A549 (cell line): ENCODE measurements around the gene ZC3H18. TPM values are rescaled to one million over a fixed set of nuclear protein-coding genes. Genes with fewer than 3 reads are reported as not detected.

Experiments
- ATAC-seq, 2 experiments: fragments of 200-7000 bp in 1 of 2; fragments of >200 bp in 1 of 2; cut with Nextera tagmentation in 1 of 2; cut with Tn5 transposase in 1 of 2; 3 replicates each; pipeline versions ENCODE4 v1.8.0 to v1.9.1; 2018 to 2020; ENCODE audit warnings: mild to moderate bottlenecking in 1 of 2, moderate library complexity in 1 of 2
- CTCF ChIA-PET: fragments of 300-600 bp; sonication (Branson Sonifier 250); formaldehyde crosslinking; extraction: SDS; loops from one replicate; lab custom pipeline; 2021; ENCODE audit warnings: antibody characterized with exemption, inconsistent platforms; lab: Yijun Ruan, JAX
- POLR2A ChIA-PET: fragments of 350-600 bp; formaldehyde crosslinking; extraction: SDS; loops from one replicate; lab custom pipeline; 2021; ENCODE audit warnings: antibody characterized with exemption, inconsistent platforms; lab: Yijun Ruan, JAX
- DNase-seq, 2 experiments: peaks; one replicate each; pipeline versions ENCODE4 v3.0.0 to v3.0.0-alpha.2; 2011 to 2016; ENCODE audit warnings: low read depth in 1 of 2, low spot score in 1 of 2
- FAIRE-seq: peaks from 2 replicates; lab custom pipeline; 2011; peaks lifted over from hg19 to GRCh38; lab: Jason Lieb, UNC
- H3K27ac ChIP-seq, 2 experiments: fragments of >200 bp; sonication (Bioruptor Twin); formaldehyde crosslinking; 3 replicates each; pipeline ENCODE4 v1.5.1; 2016 to 2017
- H3K4me1 ChIP-seq: fragments of >200 bp; sonication (Bioruptor Twin); formaldehyde crosslinking; 3 replicates; pipeline ENCODE4 v1.6.1; 2016
- H3K4me2 ChIP-seq: fragments of >200 bp; sonication (Bioruptor Twin); formaldehyde crosslinking; 3 replicates; pipeline ENCODE4 v1.6.1; 2016
- H3K4me3 ChIP-seq: fragments of >200 bp; sonication (Bioruptor Twin); formaldehyde crosslinking; 3 replicates; pipeline ENCODE4 v1.5.1; 2016
- H3K9me3 ChIP-seq: fragments of >200 bp; sonication (Bioruptor Twin); formaldehyde crosslinking; 3 replicates; pipeline ENCODE4 v1.6.1; 2016
- CBX8 ChIP-seq: fragments of 200-600 bp; sonication (generic); IDR thresholded peaks from 2 replicates; pipeline ENCODE4 v1.6.1; 2016
- CHD2 ChIP-seq: fragments of 150-350 bp; IDR thresholded peaks from 2 replicates; pipeline ENCODE4 v1.6.1; 2014; ENCODE audit warnings: low read length; ENCODE audit not compliant: partially characterized antibody
- CHD4 ChIP-seq: fragments of 200-600 bp; sonication (generic); IDR thresholded peaks from 2 replicates; pipeline ENCODE4 v1.6.1; 2016; ENCODE audit warnings: antibody characterized with exemption, mild to moderate bottlenecking, borderline replicate concordance
- EHMT2 ChIP-seq: fragments of 200-600 bp; sonication (generic); IDR thresholded peaks from 2 replicates; pipeline ENCODE4 v1.6.1; 2016; ENCODE audit warnings: antibody characterized with exemption, low read depth, mild to moderate bottlenecking, moderate library complexity
- EP300 ChIP-seq, 2 experiments: fragments of >200 bp; sonication (Bioruptor Twin); formaldehyde crosslinking; IDR thresholded peaks; 2 replicates in 1 of 2; 3 replicates in 1 of 2; pipeline ENCODE4 v1.6.1; 2016 to 2017
- FOXS1 ChIP-seq: fragments of 250-450 bp; sonication (Bioruptor Pico); IDR thresholded peaks from 2 replicates; pipeline ENCODE4 v1.5.0; 2020; ENCODE audit warnings: mild to moderate bottlenecking, moderate library complexity
- HOXA7 ChIP-seq: fragments of 250-450 bp; sonication (Bioruptor Pico); IDR thresholded peaks from 2 replicates; pipeline ENCODE4 v1.5.0; 2020; ENCODE audit warnings: mild to moderate bottlenecking, moderate library complexity
- HOXB13 ChIP-seq: fragments of 250-450 bp; sonication (Bioruptor Pico); IDR thresholded peaks from 2 replicates; pipeline ENCODE4 v1.5.0; 2020; ENCODE audit warnings: low read depth, mild to moderate bottlenecking, moderate library complexity
- JUNB ChIP-seq: fragments of >200 bp; sonication (Bioruptor Twin); formaldehyde crosslinking; IDR thresholded peaks from 2 replicates; pipeline ENCODE4 v1.6.1; 2016
- KDM5A ChIP-seq: fragments of 200-600 bp; sonication (generic); IDR thresholded peaks from 2 replicates; pipeline ENCODE4 v1.6.1; 2016; ENCODE audit warnings: antibody characterized with exemption, mild to moderate bottlenecking
- MYC ChIP-seq: IDR thresholded peaks from 2 replicates; pipeline ENCODE4 v1.6.1; 2012; ENCODE audit warnings: mild to moderate bottlenecking, inconsistent platforms, low read length, improper control_type of control experiment, borderline replicate concordance
- NFE2L2 ChIP-seq: fragments of 150-350 bp; conservative IDR thresholded peaks from 2 replicates; pipeline ENCODE4 v1.6.1; 2014; ENCODE audit warnings: low read length
- NR3C1 ChIP-seq: fragments of >200 bp; sonication (Bioruptor Twin); formaldehyde crosslinking; IDR thresholded peaks from 3 replicates; pipeline ENCODE4 v1.6.1; 2017
- POLR2A ChIP-seq: IDR thresholded peaks from 2 replicates; pipeline ENCODE4 v1.6.1; 2012; ENCODE audit warnings: mild to moderate bottlenecking, low read length
- RAD21 ChIP-seq, 2 experiments: fragments of >200 bp in 1 of 2; sonication (Bioruptor Twin) in 1 of 2; formaldehyde crosslinking in 1 of 2; IDR thresholded peaks in 1 of 2; conservative IDR thresholded peaks in 1 of 2; 2 replicates in 1 of 2; 3 replicates in 1 of 2; pipeline ENCODE4 v1.6.1; 2012 to 2018; ENCODE audit warnings: inconsistent platforms in 1 of 2
- RNF2 ChIP-seq: fragments of 200-600 bp; sonication (generic); IDR thresholded peaks from 2 replicates; pipeline ENCODE4 v1.6.1; 2016; ENCODE audit warnings: low read depth, mild to moderate bottlenecking, antibody characterized with exemption, moderate library complexity, borderline replicate concordance
- TFCP2L1 ChIP-seq: fragments of 250-450 bp; sonication (Bioruptor Pico); IDR thresholded peaks from 2 replicates; pipeline ENCODE4 v1.5.0; 2021; ENCODE audit warnings: mild to moderate bottlenecking
- ZC3H11A ChIP-seq: fragments of 450-650 bp; IDR thresholded peaks from 2 replicates; pipeline ENCODE4 v1.6.1; 2014; ENCODE audit warnings: antibody characterized with exemption, mild to moderate bottlenecking
- ZFP36 ChIP-seq: fragments of 450-650 bp; IDR thresholded peaks from 2 replicates; pipeline ENCODE4 v1.6.1; 2014; ENCODE audit warnings: borderline replicate concordance; ENCODE audit not compliant: partially characterized antibody
- WGBS: methylation state at CpG from one replicate; pipeline ENCODE4 v1.1.6; 2017; ENCODE audit errors: missing lambda C conversion rate; 5-methylcytosine and 5-hydroxymethylcytosine counted together
- polyA plus RNA-seq, 4 experiments: library from polyadenylated mRNA; depleted of rRNA in 3 of 4; stranded (reverse); fragments of >200 nt; fragmentation: RNase III in 1 of 4; extraction: RNeasy Plus Mini Kit Qiagen cat#74134 plus additional on column Dnase treatment in 1 of 4; gene quantifications; 2 replicates in 3 of 4; 3 replicates in 1 of 4; pipeline ENCODE4 v1.2.3, GENCODE V29; 2011 to 2017
- TF ChIP-seq, protein P1 (sequence below): fragments of 250-450 bp; sonication (Bioruptor Pico); IDR thresholded peaks from 2 replicates; pipeline ENCODE4 v1.5.0; 2021; ENCODE audit warnings: mild to moderate bottlenecking, moderate library complexity, borderline replicate concordance
- TF ChIP-seq, protein P2 (sequence below): fragments of 150-350 bp; IDR thresholded peaks from 2 replicates; pipeline ENCODE4 v1.6.1; 2014; ENCODE audit warnings: low read depth, mild to moderate bottlenecking, low read length
- TF ChIP-seq, protein P3 (sequence below): fragments of 450-650 bp; IDR thresholded peaks from 2 replicates; pipeline ENCODE4 v1.6.1; 2014; ENCODE audit warnings: antibody characterized with exemption
- TF ChIP-seq, protein P4 (sequence below): IDR thresholded peaks from 2 replicates; pipeline ENCODE4 v1.6.1; 2012
- TF ChIP-seq, protein P5 (sequence below): IDR thresholded peaks from 2 replicates; pipeline ENCODE4 v1.6.1; 2012; ENCODE audit warnings: low read depth, borderline replicate concordance
- TF ChIP-seq, protein P6 (sequence below): fragments of >200 bp; sonication (Bioruptor Twin); formaldehyde crosslinking; IDR thresholded peaks from 2 replicates; pipeline ENCODE4 v1.6.1; 2016
- TF ChIP-seq, protein P7 (sequence below): IDR thresholded peaks from 2 replicates; pipeline ENCODE4 v1.6.1; 2012
- TF ChIP-seq, protein P8 (sequence below): fragments of >200 bp; sonication (Bioruptor Twin); formaldehyde crosslinking; IDR thresholded peaks from 3 replicates; pipeline ENCODE4 v1.6.1; 2016

The ZC3H18 gene
- polyA plus RNA-seq, 2 of the 4 experiments (the other 2 are of a cell fraction) = 21.1 to 48.2 TPM

DNA sequence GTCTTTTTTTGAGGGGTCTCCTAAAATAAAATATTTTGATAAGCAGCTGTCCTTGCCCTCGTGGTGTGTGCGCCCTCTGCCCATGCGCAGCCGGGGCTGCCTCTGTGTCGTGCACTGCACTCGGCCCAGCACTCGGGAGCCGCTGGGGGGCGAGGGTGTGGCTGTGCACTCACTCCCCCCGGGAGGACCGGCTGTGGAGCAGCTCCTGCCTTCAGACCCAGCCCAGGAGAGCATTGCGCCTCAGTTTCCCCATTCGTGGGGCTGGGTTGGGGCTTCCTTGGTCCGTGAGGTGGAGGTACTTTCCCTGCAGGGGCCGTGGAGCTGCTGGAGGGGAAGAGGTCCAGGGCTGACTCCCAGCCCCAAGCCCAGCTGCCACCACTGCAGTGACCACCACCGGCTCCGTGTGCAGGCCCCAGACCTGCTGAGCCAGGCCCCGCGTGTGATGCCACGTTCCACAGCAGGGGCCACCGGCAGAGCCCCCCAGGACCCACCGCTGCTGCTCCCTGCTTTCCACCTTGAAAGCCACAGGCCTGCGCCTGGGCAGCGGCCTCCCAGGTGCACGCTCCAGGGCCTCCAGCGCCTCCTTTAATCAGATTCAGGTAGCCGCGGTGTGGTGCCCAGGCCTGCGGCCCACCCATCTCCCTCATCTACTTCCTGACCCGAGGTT lies 61.9 kb downstream of the ZC3H18 start:
- WGBS = 93% methylated on average over 18 of the region's 30 CpGs
- no peak overlapping the region for H3K4me3 ChIP-seq
- TF ChIP-seq, protein P1, sequence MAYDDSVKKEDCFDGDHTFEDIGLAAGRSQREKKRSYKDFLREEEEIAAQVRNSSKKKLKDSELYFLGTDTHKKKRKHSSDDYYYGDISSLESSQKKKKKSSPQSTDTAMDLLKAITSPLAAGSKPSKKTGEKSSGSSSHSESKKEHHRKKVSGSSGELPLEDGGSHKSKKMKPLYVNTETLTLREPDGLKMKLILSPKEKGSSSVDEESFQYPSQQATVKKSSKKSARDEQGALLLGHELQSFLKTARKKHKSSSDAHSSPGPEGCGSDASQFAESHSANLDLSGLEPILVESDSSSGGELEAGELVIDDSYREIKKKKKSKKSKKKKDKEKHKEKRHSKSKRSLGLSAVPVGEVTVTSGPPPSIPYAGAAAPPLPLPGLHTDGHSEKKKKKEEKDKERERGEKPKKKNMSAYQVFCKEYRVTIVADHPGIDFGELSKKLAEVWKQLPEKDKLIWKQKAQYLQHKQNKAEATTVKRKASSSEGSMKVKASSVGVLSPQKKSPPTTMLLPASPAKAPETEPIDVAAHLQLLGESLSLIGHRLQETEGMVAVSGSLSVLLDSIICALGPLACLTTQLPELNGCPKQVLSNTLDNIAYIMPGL (CRISPR knock-in tag) = no peak
- TF ChIP-seq FOXS1 = no peak
- no peak for TF ChIP-seq KDM5A
- TF ChIP-seq, protein P2, sequence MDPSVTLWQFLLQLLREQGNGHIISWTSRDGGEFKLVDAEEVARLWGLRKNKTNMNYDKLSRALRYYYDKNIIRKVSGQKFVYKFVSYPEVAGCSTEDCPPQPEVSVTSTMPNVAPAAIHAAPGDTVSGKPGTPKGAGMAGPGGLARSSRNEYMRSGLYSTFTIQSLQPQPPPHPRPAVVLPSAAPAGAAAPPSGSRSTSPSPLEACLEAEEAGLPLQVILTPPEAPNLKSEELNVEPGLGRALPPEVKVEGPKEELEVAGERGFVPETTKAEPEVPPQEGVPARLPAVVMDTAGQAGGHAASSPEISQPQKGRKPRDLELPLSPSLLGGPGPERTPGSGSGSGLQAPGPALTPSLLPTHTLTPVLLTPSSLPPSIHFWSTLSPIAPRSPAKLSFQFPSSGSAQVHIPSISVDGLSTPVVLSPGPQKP = no peak
- no peak for TF ChIP-seq ZC3H11A
- TF ChIP-seq, protein P3, sequence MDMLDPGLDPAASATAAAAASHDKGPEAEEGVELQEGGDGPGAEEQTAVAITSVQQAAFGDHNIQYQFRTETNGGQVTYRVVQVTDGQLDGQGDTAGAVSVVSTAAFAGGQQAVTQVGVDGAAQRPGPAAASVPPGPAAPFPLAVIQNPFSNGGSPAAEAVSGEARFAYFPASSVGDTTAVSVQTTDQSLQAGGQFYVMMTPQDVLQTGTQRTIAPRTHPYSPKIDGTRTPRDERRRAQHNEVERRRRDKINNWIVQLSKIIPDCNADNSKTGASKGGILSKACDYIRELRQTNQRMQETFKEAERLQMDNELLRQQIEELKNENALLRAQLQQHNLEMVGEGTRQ = no peak
- TF ChIP-seq JUNB = no peak
- no peak for TF ChIP-seq CHD4
- TF ChIP-seq, protein P4, sequence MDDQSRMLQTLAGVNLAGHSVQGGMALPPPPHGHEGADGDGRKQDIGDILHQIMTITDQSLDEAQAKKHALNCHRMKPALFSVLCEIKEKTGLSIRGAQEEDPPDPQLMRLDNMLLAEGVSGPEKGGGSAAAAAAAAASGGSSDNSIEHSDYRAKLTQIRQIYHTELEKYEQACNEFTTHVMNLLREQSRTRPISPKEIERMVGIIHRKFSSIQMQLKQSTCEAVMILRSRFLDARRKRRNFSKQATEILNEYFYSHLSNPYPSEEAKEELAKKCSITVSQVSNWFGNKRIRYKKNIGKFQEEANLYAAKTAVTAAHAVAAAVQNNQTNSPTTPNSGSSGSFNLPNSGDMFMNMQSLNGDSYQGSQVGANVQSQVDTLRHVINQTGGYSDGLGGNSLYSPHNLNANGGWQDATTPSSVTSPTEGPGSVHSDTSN = no peak
- TF ChIP-seq, protein P5, sequence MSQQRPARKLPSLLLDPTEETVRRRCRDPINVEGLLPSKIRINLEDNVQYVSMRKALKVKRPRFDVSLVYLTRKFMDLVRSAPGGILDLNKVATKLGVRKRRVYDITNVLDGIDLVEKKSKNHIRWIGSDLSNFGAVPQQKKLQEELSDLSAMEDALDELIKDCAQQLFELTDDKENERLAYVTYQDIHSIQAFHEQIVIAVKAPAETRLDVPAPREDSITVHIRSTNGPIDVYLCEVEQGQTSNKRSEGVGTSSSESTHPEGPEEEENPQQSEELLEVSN = no peak
- no peak for TF ChIP-seq POLR2A
- TF ChIP-seq HOXA7 (CRISPR knock-in tag) = no peak
- no peak for TF ChIP-seq NFE2L2
- TF ChIP-seq CHD2 = no peak
- no peak for TF ChIP-seq ZFP36
- TF ChIP-seq NR3C1 = no peak
- no peak overlapping the region for H3K27ac ChIP-seq
- ATAC-seq (no peak), FAIRE-seq (no peak), DNase-seq (no peak)
- CTCF ChIA-PET = interaction anchor here (1.0 to 1.9 kb wide), 3 partner anchors 20 to 66 kb away, joined by 3 to 5 read pairs (median 3); no protein-coding TSS in a partner anchor
- no peaks in the 10 kb centered on the region for H3K4me1 ChIP-seq
- no peak overlapping the region for H3K4me2 ChIP-seq
- POLR2A ChIA-PET = no interaction called here
- H3K9me3 ChIP-seq = no peaks in the 10 kb centered on the region

DNA sequence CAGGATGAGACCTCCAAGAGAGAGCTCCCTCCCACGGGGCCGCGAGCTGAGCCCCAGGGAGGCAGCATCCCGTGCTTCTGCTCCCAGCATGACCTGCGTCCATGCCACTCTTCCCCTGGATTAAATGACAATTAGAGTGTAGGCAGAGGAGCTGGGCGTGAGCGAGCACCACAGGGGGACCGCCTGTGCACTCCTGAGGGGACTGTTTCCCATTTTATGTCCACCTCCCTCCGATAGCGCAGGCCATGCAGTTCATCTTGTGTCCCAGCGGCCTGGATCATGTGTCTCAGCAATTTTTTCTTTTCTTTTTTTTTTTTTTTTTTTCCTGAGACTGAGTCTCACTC lies 62.4 kb downstream of the ZC3H18 start:
- Histone ChIP-seq H3K4me1 (no peaks in the 10 kb centered on the region), H3K27ac (no peak overlapping the region), H3K9me3 (no peaks in the 10 kb centered on the region), H3K4me3 (no peak overlapping the region), H3K4me2 (no peak overlapping the region)
- ChIA-PET POLR2A (no interaction called here), CTCF (interaction anchor here (0.8 to 1.9 kb wide), 6 partner anchors 10 to 214 kb away, joined by 3 to 5 read pairs (median 3); no protein-coding TSS in a partner anchor)
- FAIRE-seq (no peak), DNase-seq (no peak), ATAC-seq (no peak)
- TF ChIP-seq, protein P6, sequence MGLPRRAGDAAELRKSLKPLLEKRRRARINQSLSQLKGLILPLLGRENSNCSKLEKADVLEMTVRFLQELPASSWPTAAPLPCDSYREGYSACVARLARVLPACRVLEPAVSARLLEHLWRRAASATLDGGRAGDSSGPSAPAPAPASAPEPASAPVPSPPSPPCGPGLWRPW = no peak
- no peak for TF ChIP-seq RAD21 (conservative IDR thresholded peaks at IDR 0.05 in 1 of 2, IDR thresholded peaks at IDR 0.05 in 1 of 2)
- no peak for TF ChIP-seq TFCP2L1 (CRISPR knock-in tag)
- TF ChIP-seq EHMT2 = no peak
- TF ChIP-seq KDM5A = no peak
- TF ChIP-seq, protein P7, sequence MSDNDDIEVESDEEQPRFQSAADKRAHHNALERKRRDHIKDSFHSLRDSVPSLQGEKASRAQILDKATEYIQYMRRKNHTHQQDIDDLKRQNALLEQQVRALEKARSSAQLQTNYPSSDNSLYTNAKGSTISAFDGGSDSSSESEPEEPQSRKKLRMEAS = no peak
- TF ChIP-seq RNF2 = no peak
- TF ChIP-seq MYC = no peak
- TF ChIP-seq HOXB13 (CRISPR knock-in tag) = no peak
- no peak for TF ChIP-seq EP300 (IDR thresholded peaks at IDR 0.05)
- TF ChIP-seq CBX8 = no peak
- TF ChIP-seq, protein P8, sequence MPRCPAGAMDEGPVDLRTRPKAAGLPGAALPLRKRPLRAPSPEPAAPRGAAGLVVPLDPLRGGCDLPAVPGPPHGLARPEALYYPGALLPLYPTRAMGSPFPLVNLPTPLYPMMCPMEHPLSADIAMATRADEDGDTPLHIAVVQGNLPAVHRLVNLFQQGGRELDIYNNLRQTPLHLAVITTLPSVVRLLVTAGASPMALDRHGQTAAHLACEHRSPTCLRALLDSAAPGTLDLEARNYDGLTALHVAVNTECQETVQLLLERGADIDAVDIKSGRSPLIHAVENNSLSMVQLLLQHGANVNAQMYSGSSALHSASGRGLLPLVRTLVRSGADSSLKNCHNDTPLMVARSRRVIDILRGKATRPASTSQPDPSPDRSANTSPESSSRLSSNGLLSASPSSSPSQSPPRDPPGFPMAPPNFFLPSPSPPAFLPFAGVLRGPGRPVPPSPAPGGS = no peak
- 95% methylated on average over 11 of the region's 11 CpGs for WGBS
